Activated CD4-positive, alpha-beta T cell treated with anti-CD3 and anti-CD28 coated beads, Interleukin-2, amount 50 U/mL, for 16 hours (primary cell): ENCODE results near the gene PCDHGA1.
A peak's percentile ranks its signal among the peaks of the same experiment; 100 is the strongest.

Experiments used
- DNase-seq: peaks from one replicate; pipeline ENCODE4 v3.0.0-alpha.2; 2020

Gene PCDHGA1

DNA sequence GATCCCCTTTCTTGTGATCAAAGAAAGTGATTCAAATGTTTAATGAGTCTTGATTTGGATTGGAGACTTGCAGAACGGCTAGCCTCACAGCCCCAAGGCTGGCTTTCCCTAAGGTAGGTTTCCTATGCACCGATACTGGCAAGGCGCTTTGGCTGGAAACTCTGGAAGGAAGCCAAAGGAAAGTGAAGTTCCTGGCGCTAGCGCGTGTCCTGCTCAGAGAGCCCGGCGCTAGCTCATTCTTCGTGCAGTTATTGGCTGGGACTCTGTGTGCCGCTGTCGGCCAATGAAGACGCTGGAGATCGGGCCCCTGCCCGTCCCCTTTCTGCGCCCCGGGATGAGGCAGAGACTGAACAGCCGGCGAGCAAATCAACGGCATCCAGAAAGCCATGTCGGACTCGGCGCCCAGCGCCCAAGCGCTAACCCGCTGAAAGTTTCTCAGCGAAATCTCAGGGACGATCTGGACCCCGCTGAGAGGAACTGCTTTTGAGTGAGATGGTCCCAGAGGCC is 145.4 kb downstream of the PCDHGA1 start, which contains the start of gene PCDHGC3:
TSS of gene PCDHGC3 (plus strand) at position 342 of the 507 bp plus-strand sequence. CDS start at position 493, 151 bp downstream.
- DNase-seq = peak; percentile 42

DNA sequence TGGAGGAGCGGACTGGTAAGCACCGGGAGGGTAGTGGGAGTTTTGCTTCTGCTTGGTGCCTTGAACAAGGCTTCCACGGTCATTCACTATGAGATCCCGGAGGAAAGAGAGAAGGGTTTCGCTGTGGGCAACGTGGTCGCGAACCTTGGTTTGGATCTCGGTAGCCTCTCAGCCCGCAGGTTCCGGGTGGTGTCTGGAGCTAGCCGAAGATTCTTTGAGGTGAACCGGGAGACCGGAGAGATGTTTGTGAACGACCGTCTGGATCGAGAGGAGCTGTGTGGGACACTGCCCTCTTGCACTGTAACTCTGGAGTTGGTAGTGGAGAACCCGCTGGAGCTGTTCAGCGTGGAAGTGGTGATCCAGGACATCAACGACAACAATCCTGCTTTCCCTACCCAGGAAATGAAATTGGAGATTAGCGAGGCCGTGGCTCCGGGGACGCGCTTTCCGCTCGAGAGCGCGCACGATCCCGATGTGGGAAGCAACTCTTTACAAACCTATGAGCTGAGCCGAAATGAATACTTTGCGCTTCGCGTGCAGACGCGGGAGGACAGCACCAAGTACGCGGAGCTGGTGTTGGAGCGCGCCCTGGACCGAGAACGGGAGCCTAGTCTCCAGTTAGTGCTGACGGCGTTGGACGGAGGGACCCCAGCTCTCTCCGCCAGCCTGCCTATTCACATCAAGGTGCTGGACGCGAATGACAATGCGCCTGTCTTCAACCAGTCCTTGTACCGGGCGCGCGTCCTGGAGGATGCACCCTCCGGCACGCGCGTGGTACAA is 146.0 kb downstream of the PCDHGA1 start:
- no peak for DNase-seq

DNA sequence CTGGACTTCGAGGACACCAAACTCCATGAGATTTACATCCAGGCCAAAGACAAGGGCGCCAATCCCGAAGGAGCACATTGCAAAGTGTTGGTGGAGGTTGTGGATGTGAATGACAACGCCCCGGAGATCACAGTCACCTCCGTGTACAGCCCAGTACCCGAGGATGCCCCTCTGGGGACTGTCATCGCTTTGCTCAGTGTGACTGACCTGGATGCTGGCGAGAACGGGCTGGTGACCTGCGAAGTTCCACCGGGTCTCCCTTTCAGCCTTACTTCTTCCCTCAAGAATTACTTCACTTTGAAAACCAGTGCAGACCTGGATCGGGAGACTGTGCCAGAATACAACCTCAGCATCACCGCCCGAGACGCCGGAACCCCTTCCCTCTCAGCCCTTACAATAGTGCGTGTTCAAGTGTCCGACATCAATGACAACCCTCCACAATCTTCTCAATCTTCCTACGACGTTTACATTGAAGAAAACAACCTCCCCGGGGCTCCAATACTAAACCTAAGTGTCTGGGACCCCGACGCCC is 146.8 kb downstream of the PCDHGA1 start:
- DNase-seq = no peak

DNA sequence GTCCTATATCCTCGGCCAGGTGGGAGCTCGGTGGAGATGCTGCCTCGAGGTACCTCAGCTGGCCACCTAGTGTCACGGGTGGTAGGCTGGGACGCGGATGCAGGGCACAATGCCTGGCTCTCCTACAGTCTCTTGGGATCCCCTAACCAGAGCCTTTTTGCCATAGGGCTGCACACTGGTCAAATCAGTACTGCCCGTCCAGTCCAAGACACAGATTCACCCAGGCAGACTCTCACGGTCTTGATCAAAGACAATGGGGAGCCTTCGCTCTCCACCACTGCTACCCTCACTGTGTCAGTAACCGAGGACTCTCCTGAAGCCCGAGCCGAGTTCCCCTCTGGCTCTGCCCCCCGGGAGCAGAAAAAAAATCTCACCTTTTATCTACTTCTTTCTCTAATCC is 147.5 kb downstream of the PCDHGA1 start:
- no peak for DNase-seq

DNA sequence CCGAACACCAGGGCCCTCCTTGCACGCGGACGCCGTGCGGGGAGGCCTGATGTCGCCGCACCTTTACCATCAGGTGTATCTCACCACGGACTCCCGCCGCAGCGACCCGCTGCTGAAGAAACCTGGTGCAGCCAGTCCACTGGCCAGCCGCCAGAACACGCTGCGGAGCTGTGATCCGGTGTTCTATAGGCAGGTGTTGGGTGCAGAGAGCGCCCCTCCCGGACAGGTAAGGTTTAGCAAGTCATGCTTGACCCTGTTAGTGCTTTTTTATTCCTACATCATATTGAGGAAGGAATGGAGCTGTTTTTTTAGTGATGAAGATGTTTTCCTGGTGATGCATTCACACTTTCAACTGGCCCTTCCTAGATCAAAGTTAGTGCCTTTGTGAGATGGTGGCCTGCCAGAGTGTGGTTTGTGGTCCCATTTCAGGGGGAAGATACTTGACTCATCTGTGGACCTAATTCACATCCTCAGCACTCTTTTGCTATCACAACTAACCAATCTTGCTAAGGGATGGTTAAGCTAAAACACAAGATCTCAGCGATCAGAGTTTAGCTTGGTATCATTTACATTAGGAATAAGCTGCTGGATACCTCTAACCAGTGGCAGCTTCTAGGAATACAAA is 148.1 kb downstream of the PCDHGA1 start:
- peak; percentile 14 for DNase-seq

DNA sequence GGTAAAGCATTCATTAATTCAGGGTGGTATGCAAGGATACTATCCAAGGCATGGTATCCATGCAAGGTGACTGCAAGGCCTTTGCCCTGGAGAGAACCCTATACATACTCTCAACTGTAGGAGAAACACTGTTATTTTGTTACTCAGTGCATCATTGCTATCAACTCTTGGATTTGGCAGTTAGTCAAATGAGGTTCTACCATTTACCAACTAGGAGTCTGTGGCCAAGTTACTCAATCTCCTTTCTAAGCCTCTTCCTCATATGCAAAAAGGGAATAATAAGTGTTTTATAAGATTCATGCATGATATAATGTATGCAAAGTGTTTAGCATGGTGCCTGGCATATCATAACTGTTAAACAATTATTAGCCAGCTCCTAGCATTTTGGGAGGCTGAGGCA is 149.5 kb downstream of the PCDHGA1 start:
- no peak for DNase-seq

DNA sequence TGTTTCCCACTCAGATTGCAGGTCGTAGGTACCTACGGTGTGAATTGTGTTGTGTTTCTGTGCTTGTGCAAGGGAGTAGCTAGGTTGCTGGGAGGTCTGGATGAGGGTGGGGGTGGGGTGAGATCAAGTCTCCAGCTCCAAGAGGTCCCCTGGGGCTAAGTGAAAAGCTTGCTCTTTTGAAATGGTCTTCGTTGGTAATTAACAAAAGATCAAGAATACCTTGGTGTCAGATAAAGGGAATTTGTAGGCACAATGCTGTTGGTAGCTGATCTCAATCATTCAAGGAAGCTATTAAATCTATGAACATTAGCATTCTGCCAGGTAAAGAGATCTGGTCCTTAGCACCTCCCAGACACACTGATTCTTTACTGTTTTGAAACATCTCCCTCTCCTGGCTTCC is 153.6 kb downstream of the PCDHGA1 start:
- DNase-seq = no peak

DNA sequence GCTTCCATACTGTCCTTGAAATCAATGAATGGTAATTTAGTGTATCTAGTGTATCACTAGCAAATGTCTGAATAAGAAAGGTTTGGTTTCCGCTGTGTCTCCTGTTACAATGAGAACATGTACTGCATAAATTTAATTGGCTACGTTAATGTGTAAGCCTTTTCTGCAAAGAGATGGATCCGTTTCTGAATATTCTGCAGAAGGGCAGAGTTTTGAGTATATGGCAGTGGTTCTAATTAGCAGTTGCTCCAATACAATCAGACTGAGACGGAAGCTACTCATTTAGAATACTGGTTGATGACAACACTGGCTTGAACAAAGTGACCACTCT is 154.0 kb downstream of the PCDHGA1 start:
- DNase-seq = no peak

DNA sequence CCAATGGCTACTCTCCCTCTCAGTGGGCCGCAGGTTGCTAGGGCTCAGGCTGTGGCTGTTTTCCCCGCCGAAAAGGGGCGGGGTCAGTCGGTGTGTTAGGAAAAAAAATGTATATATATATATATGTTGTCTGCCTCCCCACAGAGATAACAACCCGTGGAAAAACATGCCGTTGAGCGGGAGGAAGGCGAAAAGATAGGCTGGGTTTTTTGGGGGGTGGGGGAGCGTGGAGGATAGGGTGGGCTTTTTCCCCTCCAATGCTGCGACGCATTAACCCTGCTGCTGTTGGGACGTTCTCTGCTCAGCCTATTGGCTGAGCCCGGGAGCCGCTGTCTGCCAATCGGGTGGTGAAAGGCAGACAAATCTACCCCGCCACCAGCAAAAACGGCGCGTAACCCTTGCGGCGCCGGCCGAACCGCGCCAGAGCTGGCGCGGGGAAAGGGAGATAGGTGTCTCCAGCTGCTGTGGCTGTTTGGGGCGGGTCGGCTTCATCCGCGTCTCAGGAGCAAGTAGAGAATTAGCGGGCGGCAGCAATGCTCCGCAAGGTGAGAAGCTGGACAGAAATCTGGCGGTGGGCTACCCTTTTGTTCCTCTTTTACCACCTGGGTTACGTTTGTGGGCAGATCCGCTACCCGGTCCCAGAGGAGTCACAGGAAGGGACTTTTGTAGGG is 154.5 kb downstream of the PCDHGA1 start, which contains the start of gene PCDHGC4:
TSS of gene PCDHGC4 (plus strand) at position 390 of the 671 bp plus-strand sequence. CDS start at position 534, 144 bp downstream.
- no peak for DNase-seq

DNA sequence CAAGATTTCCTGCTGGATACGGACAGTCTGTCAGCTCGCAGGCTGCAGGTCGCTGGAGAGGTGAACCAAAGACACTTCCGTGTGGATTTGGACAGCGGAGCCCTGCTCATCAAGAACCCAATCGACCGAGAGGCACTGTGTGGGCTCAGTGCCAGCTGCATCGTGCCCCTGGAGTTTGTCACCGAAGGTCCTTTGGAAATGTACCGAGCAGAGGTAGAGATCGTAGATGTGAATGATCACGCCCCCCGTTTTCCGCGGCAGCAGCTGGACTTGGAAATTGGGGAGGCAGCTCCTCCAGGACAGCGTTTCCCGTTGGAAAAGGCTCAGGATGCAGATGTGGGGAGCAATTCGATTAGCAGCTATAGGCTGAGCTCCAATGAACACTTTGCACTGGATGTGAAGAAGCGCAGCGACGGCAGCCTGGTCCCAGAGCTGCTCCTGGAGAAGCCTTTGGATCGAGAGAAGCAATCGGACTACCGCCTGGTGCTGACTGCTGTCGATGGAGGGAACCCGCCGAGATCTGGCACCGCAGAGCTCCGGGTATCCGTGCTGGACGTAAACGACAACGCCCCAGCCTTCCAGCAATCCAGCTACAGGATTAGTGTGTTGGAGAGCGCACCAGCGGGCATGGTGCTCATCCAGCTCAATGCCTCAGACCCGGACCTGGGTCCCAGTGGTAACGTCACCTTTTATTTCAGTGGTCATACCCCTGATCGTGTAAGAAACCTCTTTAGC is 155.2 kb downstream of the PCDHGA1 start:
- no peak for DNase-seq

DNA sequence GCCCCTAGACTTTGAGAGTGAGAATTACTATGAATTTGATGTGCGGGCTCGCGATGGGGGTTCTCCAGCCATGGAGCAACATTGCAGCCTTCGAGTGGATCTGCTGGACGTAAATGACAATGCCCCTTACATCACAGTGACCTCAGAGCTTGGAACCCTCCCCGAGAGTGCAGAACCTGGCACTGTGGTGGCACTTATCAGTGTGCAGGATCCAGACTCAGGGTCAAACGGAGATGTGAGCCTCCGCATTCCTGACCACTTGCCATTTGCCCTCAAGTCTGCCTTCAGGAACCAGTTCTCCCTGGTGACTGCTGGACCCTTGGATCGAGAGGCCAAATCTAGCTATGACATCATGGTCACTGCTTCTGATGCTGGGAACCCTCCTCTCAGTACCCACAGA is 155.8 kb downstream of the PCDHGA1 start:
- no peak for DNase-seq

DNA sequence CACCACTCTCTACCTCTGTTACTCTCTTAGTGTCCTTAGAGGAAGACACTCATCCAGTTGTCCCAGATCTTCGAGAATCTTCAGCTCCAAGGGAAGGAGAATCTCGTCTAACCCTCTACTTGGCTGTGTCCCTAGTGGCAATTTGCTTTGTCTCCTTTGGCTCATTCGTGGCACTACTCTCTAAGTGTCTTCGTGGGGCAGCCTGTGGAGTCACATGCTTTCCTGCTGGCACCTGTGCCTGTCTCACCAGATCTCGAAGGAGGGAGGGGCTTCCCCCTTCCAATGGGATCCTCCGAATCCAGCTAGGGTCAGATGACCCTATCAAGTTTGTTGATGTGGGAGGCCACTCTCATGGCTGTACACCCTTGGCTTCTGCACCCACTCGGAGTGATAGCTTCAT is 156.8 kb downstream of the PCDHGA1 start:
- no peak for DNase-seq

DNA sequence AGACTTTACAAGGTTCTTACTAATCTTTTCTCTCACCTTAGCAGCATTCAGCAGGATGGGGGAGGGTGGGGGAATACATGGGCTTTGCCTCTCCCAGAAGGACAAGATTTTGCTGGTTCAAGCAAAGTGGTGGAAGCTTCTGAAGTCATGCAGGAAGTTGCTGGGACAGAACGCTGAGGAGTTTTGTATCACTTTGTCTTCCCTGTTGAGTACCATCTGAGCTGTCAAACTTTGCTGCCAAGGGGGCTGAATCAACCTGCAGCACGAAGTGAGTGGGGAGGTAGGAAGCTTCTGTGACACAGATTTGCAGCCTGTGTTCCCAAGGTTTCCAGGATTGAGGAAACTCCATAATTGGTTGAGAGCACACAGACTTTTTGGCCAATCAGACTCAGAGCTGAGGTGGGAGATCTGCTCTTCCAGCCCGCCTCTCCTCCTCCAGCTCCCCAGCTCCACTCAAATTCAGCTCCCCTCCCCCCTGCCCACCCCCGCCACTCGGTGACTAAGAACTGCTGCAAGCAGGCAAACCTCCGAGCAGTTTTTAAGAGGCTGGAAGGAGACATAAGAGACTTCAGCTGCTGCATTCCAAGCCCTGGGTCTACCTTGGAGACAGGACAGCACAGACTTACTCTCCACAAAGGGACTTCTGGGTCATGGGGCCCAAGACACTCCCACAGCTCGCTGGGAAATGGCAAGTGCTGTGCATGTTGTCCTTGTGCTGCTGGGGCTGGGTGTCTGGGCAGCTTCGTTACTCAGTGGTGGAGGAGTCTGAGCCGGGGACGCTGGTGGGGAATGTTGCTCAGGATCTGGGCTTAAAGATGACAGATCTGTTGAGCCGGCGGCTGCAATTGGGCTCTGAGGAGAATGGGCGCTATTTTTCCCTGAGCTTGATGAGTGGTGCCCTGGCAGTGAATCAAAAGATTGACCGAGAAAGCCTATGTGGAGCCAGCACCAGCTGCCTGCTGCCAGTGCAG is 158.6 kb downstream of the PCDHGA1 start, which contains the start of gene PCDHGC5:
TSS of gene PCDHGC5 (plus strand) at position 491 of the 971 bp plus-strand sequence. CDS start at position 651, 160 bp downstream.
- DNase-seq = no peak

DNA sequence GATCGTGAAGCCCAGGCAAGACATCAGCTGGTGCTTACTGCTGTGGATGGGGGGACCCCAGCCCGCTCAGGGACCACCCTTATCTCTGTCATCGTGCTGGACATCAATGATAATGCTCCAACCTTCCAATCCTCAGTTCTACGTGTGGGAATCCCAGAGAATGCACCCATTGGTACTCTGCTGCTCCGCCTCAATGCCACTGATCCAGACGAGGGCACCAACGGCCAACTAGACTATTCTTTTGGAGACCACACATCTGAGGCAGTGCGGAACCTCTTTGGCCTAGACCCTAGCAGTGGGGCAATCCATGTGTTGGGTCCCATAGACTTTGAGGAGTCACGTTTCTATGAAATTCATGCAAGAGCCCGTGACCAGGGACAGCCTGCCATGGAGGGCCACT is 159.5 kb downstream of the PCDHGA1 start:
- no peak for DNase-seq

DNA sequence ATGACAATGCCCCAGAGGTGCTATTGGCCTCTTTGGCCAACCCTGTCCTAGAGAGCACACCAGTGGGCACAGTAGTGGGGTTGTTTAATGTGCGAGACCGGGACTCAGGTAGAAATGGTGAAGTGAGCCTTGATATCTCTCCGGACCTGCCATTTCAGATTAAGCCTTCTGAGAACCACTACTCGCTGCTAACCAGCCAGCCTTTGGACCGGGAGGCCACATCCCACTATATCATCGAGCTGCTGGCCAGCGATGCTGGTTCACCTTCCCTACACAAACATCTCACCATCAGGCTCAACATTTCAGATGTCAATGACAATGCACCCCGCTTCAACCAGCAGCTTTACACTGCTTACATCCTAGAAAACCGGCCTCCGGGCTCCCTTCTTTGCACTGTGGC is 160.0 kb downstream of the PCDHGA1 start:
- DNase-seq = no peak

DNA sequence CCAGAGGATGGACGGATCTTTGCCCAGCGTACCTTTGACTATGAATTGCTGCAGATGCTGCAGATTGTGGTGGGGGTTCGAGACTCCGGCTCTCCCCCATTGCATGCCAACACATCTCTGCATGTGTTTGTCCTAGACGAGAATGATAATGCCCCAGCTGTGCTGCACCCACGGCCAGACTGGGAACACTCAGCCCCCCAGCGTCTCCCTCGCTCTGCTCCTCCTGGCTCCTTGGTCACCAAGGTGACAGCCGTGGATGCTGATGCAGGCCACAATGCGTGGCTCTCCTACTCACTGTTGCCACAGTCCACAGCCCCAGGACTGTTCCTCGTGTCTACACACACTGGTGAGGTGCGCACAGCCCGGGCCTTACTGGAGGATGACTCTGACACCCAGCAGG is 160.5 kb downstream of the PCDHGA1 start:
- no peak for DNase-seq

DNA sequence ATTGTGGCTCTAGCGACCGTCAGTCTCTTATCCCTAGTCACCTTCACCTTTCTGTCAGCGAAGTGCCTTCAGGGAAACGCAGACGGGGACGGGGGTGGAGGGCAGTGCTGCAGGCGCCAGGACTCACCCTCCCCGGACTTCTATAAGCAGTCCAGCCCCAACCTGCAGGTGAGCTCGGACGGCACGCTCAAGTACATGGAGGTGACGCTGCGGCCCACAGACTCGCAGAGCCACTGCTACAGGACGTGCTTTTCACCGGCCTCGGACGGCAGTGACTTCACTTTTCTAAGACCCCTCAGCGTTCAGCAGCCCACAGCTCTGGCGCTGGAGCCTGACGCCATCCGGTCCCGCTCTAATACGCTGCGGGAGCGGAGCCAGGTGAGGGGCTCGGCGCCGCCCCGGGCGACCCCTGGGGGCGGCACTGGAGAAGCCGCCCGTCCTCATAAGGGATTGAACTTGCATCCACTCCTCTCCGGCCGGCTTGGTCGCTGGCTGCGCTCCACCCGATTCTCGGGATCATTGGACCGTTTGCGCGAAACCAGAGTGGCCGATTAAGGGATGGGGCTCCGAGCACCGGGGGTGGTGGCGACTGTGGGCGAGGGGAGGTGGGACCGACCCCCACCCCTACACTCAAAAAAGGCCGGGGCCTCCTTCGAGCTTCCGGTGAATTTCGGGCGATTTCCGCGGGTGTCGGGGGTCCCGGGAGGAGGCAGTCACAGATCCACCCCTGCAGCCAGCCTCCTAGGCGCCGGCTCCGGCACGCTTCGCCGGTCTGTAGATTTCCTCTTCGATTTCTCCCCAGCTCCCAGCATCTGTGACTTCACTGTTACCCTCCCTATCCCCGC is 161.2 kb downstream of the PCDHGA1 start:
- no peak for DNase-seq

DNA sequence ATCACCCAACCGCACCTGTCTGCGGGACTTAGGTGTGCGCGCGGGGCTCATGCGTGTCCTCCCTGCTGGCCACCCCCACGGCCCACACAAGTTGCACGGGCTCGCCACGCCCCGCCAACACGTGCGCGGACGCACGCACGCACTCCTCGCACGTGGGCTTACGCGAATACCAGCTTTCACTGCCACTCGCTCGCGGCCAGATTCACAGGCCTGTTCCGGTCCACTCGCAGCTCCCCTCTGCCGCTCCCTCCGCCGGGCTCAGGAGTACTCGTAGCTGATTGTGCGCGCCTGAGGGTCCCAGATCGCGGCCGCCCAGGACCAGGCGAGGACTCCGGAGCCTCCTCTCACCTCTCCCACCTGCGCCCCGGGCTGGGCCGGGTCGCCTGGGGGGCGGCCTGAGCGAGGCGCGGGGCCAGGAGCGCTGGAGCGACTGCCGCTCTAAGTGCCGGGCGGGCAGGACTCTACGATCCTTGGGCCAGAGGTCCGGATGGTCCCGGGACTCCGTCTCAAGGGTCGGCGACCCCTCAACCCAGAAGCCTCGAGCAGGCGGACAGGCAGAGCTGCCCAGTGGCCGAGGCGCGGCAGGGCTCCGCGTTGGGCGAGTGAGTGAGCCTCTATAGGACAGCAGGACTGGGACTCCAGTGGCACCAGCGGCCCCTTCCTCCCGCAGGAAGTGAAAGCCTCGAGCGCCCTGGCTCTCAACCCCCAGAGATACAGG is 162.0 kb downstream of the PCDHGA1 start:
- no peak for DNase-seq
